COLO668 (cell line): ENCODE data around the gene CELF4.

Experiments used
- DNase-seq: peaks from one replicate; lab custom pipeline; 2025; ENCODE audit not compliant: unreplicated experiment; lab: John Stamatoyannopoulos, UW

The CELF4 gene

DNA sequence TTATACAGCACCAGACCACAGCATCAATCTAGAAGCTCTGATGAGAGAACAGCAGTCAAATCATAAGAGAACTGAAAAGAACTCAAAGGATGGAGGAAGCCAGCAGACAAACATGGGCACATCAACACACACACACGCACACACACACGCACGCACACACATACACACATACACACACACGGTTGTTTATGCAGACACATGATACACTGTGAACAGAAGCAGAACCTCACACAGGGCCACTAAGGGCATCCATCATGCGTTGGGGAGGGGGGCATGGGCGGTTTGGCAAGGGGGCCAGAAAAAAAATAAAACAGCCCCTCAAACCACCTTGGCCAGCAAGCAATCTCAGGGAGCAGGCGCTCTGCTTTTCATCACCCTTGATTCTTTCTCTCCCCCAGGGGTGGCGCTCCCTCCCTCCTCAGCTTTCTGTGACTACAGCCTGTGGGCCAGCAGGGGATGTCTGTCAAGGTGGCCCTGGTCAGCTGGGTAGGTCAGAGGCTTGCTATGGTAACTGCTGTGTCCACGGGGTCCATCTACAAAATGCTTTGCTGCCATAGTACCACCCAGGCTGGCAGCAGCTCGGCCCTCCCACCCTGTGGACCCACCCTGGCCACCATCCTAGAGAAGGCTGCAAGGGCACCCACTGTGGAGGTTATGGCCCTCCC lies 318.0 kb downstream of the CELF4 start:
- no peak for DNase-seq

DNA sequence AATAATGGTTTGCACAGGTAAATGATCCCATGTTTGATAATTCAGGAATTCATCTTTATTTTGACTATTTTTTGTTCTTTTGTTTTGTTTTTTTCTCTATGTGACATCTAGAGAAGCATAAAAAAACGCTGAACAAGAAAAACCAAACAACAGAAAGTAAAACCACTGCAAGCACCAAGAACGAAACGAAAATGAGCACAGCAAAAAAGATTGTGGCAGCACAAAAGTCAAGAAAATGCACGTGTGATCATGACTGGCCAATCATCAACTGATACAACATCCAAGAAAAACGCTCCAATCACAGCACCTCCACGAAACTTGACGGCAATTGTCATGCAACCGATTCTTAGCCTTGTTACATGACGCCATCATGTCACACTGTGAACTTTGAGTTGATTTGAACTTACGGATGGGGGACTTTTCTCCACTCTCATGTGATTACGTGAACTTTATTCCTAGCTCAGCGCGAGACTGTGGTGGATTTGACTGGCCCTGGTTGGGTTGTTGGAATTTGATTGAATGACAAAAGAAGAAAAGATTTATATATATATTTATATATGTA lies 318.7 kb downstream of the CELF4 start:
- no peak for DNase-seq

DNA sequence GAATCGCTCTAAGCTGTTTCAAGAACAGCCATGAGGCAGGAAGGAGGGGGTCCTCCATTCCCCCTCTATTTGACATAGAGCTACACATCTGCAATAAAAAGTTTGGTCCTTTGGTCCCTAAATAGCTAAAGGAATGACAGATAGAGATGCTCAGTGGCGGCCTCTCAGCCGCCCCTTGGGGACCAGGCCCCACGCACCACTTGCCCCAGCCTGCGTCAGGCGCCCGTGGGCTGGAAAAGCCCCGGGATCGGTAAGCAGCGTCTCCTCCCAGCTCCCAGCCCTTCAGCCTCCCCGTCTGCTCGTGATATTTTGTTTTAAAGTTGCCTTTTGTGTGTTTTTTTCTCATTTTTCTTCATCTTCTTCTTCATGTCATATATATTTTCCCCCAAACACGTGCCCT lies 321.0 kb downstream of the CELF4 start:
- no peak for DNase-seq

DNA sequence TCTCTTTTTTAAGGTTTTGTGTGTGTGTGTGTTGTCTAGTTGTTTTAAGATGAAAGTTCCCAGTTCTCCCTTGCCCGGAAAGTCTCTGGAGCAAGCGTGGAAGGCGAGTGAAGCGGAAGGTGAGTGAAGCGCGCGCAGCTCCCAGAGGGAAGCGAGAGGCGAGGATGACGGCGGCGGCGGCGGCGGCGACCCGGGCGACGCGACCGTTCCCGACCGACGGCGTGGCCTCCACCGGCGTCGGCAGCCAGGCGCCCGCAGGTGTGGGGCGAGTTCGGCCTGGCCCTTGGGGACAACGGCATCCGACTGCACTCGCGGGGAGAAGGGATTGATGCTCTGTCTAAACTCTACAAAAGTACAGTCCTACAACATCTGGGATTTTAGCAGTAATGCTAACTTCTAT lies 321.9 kb downstream of the CELF4 start:
- DNase-seq, result no peak

DNA sequence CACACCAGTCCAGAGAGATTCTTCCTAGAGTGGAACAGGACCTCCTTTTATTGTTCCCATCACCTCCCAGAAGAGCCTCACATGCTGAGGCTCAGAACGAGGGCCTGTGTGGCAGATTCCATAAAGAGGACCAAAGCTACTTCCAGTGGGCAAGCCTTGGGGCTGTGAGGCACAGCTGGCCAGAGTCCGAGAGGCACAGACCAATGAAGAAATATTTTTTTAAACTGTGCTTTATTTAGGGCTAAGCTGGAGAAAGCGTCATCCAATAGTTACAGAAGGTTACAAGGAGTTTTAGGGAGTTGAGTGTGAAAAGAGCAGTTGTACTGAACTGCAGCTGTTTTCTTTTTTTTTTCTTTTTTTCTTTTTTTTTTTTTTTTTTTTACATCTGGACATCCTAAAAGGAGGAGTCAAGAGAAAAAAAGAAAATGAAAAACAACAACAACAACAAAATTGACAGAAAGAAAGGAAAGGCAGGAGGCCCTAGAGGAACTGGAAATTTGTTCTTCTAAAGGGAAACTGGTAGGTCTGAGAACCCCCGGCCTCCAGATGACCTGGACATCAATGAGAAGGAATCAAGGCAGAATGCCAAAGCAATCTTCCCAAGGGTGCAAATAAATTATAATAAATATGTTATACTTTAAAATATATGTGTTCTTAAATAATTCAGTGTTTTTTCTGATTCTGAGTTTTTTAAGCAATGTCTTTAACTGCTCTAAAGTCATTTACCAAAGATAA lies 322.6 kb downstream of the CELF4 start:
- DNase-seq, result no peak

DNA sequence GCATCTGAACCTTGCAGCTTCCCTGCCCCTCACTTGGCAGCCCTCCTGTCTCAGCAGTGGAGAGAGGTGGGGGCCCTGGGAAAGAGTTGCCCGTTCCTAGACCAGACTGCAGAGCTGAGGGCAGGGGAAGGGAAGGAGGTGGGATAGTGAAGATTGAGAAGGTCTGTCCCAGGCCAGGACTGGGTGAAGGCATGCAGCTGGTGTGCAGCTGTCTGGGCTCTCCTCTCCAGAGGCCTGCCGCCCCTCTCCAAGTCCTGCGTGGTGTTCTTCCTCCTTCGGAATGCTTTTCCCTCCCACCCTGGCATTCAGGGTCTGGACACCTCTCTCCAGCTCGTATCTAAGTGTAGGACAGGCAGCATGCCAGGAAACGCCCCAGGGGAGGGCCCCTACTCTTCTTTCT lies 323.5 kb downstream of the CELF4 start:
- DNase-seq, result no peak

DNA sequence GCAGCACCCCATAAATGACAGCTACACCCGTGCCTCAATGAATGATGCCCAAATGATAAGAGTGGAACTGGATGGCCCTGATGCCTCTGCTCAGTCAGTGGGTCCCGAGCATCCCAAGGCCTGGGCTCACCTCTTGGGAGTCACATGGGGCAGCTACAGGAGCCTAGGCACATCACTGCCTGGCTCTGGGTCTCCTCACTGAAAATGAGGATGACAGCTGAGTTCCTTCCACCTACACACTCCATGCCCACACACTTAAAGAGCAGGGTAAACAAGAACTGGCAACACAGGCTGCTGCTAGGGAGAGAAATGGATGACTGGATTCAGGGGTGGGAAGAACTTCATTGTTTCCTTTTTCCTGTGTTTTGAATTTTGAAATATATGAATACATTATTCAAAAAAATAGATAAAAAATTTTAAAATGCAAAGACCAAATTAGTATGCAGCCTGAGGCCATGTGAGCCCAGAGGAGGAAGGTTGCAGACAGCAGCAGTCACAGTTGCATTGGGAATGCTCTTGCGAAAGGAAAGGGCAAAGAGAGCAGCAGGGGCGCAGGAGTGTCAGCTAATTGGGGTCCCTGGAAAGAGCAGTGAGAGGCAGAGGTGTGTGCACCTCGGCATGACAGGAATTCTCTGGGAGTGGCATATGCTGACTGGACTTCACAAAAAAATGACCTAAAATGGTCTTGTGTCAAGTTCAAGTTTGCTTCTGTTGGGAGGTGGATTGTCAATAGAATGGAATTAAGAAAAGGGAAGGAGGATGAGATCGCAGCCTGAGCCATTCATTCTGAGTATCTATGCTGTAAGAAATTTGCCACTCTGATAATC lies 327.1 kb downstream of the CELF4 start:
- DNase-seq, result no peak

DNA sequence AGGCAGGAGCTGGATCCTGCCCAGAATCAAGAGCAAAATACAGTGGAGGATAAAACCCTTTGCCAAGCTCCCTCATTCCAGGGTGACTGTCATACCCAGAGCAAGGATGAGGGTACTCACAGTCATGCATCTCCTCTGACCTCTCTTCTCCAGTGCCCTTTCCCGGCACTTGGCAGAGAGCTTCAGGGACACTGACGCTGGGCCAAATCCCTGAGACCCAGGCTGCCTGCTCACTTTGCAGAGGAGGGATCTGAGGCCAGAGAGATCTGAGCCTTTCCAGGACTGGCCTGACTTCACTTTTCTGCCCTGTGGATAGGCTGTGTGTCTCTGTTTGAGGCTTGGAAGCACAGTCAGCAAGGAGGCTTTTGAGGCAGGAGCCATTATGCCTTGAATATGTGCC lies 330.0 kb downstream of the CELF4 start:
- no peak for DNase-seq

DNA sequence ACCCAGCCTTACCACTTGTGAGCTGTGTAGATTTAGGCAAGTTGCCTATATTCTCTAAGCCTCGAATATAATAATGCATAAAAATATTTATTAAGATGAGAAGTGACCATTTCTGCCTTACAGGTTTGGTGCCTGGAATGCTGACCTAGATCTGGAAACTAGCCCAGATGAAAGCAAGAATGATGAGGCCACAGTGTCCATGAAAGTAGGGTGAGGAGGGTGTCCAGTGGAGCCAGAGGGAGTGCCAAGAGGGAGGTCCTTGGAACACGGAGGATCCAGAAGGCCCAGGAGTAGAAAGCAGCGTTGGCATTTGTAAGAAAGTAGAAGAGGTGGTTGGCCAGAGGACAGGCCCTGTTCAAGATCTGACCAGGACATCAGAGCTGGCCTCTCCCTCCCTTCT lies 334.3 kb downstream of the CELF4 start:
- DNase-seq, result no peak

DNA sequence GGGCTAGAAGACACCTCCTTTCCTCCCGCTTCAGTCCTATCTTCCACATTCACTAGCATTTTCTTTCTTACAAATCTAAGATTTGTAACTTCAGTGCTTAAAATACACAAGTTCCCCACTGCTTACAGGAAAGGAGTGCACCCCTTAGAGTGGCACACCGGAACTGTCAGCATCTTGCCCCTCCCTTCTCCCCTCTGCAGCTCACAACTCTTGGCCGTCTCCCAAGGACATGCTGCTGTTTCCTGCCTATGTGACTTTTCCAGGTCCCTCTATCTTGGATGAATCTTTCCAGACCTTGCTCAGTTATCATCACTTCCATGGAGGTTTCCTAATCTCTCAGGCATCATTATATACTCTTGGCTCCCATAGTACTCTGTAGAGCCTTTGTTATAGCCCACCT lies 334.8 kb downstream of the CELF4 start:
- no peak for DNase-seq

DNA sequence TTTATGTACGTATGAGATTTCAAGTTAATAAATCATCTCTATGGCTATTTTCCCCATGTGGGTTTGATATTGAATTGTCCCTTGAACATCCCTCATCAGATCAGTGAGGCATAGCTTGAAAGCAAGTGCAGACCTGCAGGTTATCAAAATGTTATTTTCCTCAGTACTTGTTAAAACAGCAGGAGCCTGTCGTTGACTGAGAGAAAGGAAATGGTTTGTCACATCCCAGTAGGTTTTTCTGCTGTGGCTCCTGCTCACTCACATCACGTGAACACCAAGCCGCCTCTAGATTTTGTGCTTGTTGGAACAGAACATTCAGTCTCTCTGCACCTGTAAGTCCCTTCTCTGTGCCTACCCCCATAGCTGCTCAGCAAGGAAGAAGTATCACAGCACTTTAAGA lies 340.3 kb downstream of the CELF4 start:
- DNase-seq, result no peak

DNA sequence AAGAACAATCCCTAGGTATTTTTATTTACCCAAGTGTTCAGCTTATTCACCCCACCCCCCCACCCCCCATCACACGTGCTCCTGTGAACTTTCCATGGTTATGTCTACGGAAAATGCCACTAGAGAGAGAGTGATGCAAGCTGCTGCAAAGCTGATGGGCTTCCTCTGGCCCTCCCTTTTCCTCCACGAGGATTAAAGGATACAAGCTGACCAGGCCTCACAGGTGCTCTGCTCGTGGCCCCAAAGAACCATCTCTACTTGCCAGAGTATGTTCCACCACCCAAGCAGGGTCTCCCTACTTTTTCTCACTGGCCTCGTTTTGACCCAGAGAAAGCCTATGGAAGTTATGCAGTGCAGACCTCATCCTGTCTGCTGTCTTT lies 342.6 kb downstream of the CELF4 start:
- DNase-seq, result no peak

DNA sequence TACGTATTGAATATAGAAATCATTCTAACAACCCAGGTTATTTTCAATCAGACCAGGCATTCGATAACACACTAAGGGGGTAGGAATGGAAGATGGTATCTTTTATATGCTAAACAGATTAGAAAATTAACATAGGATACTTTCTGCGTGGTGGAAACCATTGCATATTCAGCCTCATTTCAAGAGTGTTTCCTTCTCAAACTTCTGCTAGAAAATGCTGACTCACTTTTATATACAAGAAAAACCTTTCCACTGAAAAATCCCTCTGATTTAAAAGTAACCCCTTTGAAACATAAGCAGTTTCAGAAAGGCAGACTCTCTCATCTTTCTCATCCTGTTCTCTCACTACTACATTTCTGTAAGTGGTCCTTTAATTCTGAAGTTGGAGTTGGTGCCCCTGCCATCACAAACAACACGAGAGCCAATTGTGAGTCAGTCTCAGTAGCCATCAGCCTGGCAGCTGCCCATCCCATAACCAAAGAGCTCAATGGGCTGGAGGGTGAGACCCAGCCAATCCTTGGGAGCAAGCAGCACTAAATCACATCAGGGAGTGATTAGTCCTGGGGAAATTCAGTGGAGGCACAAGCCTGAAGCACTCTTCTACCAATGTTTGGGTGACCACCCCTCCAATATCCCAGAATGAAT lies 343.1 kb downstream of the CELF4 start:
- no peak for DNase-seq

DNA sequence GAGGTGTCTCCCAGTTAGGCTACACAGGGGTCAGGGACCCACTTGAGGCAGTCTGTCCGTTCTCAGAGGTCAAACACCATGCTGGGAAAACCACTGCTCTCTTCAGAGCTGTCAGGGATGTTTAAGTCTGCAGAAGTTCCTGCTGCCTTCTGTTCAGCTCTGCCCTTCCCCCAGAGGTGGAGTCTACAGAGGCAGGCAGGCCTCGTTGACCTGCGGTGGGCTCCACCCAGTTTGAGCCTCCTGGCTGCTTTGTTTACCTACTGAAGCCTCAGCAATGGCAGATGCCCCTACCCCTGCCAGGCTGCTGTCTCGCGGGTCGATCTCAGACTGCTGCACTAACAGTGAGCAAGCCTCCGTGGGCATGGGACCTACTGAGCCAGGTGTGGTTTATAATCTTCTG lies 346.3 kb downstream of the CELF4 start:
- no peak for DNase-seq

DNA sequence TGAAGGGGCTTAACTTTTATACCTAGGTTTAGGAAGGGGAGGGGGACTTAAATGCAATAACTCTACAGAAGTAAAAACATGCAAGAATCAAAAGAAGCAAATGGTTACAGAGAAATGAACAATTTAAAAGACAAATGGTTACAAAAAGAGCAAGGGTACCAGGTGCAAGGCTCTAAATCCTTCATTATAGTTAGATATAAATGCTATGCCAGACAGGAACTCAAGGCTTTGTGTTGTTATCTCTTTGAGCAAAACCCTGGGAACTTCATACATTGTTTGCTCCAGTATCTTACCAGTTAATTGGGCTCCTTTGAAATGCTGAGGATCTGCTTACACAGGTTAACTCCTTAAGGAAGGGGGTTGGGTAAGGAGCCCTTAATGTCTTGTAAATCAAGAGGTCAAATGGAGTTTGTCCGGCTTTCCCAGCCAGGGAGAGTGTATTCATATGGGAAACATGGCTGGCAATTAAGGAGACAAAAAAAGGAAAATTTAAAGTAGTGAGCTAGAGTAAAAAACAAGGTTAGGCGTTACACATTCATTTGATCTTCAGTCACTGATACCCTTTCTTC lies 347.5 kb downstream of the CELF4 start:
- DNase-seq, result no peak

DNA sequence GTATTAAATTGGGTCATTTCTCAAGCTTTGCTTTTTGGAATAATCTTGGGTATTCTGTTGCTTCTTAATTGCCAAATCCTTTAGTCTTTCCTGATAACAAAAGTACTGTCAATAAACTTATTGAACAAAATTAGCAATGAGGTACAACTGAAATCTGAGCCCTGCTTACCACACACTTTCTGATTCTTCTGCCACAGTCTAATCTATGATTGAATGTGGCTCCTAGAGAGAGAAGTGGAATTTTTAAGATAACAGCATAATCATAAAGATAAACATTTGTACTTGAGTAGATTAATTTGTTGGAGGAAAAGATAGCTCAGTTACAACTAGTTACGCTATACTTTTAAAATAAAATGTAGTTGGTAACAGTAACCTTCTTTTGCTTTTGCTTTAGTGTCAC lies 354.8 kb downstream of the CELF4 start:
- no peak for DNase-seq

DNA sequence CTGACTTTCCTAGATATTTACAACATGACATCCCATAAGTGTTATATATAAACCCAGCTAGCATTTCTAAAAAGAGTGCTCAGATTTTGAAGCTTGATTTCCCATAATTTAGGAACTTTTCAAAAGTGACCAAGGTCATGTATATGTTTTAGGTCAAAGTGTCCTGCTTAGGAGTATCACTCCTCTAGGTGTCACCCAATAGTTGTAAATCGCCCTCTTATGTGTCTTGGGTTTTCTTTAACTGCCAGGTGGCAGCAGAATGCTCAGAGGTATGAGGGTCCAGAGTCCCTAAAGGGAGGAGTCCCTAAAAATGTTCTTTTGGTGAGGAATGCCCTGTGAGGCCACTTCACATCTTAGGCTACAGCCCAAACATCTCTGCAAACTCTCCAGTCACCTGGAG lies 358.3 kb downstream of the CELF4 start:
- no peak for DNase-seq

DNA sequence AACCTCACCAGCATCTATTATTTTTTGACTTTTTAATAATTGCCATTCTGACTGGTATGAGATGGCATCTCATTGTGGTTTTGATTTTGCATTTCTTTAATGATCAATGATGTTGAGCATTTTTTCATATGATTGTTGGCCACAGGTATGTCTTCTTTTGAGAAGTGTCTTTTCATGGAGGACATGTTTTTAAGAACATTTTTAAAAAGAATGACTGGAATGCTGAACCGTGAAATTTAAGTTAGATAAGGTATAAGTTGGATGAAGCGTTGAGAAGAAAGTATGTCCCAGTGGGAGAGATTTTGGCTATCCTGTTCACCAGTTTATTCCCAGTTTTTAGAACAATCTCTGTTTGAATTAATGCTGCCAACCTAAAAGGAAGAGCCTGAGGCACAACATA lies 365.9 kb downstream of the CELF4 start:
- DNase-seq, result no peak
